ENCODE measurements around the gene PSENEN.
"Not testable (repeated sequence)": the region's sequence is repeated elsewhere in the genome, so short reads cannot be mapped to it uniquely, and the experiment has no call there.

The PSENEN gene

DNA sequence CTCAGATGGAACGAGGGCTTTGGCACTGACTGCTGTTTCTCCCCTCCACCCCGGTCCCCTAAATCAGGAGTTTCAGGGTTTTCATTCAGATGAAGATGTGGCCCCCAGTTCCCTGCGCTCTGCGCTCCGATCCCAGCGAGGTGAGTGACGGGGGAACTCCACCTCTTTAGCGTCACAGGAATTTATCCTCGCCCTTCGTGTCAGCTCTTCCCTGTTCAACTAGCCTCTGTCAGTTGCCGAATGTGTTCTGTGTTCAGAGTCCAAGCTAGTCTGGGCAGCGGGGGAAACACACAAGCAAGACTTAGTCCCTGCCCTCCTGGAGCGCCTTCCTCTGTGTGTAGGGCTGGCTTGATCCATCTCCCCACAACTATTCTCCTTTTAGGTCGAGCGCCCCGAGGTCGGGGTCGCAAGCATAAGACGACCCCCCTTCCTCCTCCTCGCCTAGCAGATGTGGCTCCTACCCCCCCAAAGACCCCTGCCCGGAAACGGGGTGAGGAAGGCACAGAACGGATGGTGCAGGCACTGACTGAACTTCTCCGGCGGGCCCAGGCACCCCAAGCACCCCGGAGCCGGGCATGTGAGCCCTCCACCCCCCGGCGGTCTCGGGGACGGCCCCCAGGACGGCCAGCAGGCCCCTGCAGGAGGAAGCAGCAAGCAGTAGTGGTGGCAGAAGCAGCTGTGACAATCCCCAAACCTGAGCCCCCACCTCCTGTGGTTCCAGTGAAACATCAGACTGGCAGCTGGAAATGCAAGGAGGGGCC is 25.9 kb upstream of the PSENEN start:
- DNase-seq, result no peak

GRCh38 chr19:35720163-35720524 is 25.3 kb upstream of the PSENEN start:
- no peak for DNase-seq

DNA sequence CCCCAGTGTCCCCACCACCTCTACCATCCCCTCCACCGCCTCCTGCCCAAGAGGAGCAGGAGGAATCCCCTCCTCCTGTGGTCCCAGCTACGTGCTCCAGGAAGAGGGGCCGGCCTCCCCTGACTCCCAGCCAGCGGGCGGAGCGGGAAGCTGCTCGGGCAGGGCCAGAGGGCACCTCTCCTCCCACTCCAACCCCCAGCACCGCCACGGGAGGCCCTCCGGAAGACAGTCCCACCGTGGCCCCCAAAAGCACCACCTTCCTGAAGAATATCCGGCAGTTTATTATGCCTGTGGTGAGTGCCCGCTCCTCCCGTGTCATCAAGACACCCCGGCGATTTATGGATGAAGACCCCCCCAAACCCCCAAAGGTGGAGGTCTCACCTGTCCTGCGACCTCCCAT is 24.8 kb upstream of the PSENEN start:
- no peak for DNase-seq

DNA sequence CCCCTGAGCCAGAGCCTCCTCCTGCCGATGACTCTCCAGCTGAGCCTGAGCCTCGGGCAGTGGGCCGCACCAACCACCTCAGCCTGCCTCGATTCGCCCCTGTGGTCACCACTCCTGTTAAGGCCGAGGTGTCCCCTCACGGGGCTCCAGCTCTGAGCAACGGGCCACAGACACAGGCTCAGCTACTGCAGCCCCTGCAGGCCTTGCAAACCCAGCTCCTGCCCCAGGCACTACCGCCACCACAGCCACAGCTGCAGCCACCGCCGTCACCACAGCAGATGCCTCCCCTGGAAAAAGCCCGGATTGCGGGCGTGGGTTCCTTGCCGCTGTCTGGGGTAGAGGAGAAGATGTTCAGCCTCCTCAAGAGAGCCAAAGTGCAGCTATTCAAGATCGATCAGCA is 24.1 kb upstream of the PSENEN start:
- DNase-seq, result no peak

GRCh38 chr19:35722461-35722860 is 23.0 kb upstream of the PSENEN start:
- no peak for DNase-seq

GRCh38 chr19:35722897-35723296 is 22.6 kb upstream of the PSENEN start:
- no peak for DNase-seq

DNA sequence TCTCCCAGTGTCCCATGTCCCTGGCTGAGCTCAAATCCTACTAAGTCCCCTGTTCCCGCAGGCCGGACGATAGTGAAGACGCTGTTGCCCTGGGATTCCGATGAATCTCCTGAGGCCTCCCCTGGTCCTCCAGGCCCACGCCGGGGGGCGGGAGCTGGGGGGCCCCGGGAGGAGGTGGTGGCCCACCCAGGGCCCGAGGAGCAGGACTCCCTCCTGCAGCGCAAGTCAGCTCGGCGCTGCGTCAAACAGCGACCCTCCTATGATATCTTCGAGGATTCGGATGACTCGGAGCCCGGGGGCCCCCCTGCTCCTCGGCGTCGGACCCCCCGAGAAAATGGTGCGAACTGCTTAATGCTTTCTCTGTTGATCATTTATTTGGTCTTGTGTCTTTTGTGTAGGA is 21.8 kb upstream of the PSENEN start:
- no peak for DNase-seq

DNA sequence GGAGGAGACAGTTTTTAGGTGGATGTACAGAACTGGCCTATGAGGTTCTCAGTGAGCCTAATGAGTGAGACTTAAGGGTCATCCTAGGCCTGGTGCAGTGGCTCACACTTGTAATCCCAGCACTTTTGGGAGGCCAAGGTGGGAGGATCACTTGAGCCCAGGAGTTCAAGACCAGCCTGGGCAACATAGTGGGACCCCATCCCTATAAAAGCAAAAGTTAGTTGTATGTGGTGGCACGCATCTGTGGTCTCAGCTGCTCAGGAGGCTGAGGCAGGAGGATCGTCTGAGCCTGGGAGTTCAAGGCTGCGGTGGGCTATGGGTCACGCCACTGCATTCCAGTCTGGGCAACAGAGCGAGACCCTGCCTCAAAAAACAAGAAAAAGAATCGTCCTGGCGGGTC is 21.3 kb upstream of the PSENEN start:
- DNase-seq, result not testable (repeated sequence)

GRCh38 chr19:35724560-35724959 is 20.9 kb upstream of the PSENEN start:
- DNase-seq, result no peak

DNA sequence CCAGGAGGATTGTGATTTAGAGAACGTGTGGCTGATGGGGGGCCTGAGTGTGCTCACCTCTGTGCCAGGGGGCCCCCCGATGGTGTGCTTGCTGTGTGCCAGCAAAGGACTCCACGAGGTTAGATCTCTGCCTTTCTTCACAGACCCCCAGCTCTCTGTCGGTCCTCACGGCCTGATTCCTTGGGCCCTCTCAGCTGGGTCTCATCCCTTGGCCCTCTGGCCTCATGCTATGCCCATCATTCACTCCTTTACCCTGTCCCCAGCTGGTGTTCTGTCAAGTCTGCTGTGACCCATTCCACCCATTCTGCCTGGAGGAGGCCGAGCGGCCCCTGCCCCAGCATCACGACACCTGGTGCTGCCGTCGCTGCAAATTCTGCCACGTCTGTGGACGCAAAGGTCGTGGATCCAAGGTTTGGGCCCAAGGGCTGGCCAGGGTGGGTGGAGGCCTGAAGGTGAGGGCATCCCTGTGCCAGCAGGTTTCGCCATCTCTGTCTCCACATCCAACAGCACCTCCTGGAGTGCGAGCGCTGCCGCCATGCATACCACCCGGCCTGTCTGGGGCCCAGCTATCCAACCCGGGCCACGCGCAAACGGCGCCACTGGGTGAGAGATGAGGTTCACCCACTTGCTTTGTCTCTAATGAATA is 20.1 kb upstream of the PSENEN start:
- DNase-seq, result no peak

- no peak for DNase-seq
These were observed 18.1 kb upstream of the PSENEN start for GRCh38 chr19:35727053-35727955.

- no peak for DNase-seq
These were observed 17.3 kb upstream of the PSENEN start for GRCh38 chr19:35727956-35728706.

DNA sequence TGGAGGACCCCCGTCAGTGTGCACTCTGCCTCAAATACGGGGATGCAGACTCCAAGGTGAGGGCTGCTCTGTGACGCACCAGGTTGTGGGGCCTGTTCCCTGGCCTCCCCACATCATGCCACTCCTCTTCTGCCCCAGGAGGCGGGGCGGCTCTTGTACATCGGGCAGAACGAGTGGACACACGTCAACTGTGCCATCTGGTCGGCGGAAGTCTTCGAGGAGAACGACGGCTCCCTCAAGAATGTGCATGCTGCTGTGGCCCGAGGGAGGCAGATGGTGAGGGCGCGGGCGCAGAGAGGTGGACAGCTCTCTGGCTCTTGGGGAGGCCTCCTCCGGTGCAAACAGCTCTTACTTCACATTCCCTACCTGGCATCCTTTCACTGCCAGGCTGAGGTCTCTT is 16.4 kb upstream of the PSENEN start:
- DNase-seq, result no peak

DNA sequence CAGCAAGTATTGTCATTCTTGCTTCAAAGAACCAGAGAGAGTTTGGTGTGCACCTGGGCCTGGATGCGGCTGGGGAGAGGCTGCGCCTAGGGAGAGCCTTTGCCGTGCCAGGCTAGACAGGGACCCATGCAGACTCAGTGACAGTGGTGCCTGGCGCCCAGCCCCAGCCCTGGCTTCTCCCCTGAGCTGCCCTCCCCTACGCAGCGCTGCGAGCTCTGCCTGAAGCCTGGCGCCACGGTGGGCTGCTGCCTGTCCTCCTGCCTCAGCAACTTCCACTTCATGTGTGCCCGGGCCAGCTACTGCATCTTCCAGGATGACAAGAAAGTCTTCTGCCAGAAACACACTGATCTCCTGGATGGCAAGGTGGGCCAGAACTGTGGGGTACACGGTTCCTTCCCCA is 15.7 kb upstream of the PSENEN start:
- DNase-seq, result no peak

DNA sequence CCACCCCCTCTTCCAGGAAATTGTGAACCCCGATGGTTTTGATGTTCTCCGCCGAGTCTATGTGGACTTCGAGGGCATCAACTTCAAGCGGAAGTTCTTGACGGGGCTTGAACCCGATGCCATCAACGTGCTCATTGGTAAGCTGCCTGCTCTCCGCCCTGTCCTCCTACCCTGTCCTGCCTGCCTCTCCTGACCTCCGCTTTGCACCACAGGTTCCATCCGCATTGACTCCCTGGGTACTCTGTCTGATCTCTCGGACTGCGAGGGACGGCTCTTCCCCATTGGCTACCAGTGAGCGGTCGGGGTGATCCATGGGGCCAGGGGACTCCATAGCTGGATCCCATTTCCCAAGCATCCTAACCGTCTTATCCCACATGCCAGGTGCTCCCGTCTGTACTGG is 15.1 kb upstream of the PSENEN start:
- no peak for DNase-seq

DNA sequence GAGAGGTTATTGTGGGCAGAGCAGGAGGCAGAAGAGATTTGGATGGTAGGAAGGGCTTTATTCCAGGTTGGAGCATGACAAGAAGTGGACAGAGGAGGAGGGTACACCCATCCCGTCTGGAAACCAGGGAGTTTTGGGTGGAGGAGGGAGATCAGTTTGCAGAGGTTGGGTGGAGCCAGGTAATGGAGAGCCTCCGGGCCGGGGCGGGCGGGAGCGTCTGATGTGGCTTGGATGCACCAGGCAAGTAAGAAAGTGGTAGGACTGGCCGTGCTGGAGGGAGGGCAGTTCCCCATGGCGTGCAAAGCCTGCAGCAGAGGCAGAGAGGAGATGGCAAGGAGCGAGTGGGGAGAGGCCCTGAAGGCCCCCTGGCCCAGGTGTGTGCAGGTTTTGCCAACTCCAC is 14.1 kb upstream of the PSENEN start:
- no peak for DNase-seq

DNA sequence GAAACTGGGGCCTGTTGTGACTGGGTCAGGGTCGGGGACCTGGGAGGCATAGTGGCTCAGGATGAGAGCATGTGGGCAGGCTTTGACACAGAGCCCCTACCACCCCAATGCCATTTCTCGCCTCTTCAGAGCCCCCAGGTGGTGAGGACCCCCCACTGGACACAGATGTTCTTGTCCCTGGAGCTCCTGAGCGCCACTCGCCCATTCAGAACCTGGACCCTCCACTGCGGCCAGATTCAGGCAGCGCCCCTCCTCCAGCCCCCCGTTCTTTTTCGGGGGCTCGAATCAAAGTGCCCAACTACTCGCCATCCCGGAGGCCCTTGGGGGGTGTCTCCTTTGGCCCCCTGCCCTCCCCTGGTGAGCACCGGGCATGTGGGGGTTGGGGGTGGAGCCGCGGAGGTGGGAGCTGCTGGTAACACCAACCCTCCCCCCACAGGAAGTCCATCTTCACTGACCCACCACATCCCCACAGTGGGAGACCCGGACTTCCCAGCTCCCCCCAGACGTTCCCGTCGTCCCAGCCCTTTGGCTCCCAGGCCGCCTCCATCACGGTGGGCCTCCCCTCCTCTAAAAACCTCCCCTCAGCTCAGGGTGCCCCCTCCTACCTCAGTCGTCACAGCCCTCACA is 13.6 kb upstream of the PSENEN start:
- no peak for DNase-seq

- DNase-seq, result no peak
These were observed 12.8 kb upstream of the PSENEN start for GRCh38 chr19:35732540-35733179.

DNA sequence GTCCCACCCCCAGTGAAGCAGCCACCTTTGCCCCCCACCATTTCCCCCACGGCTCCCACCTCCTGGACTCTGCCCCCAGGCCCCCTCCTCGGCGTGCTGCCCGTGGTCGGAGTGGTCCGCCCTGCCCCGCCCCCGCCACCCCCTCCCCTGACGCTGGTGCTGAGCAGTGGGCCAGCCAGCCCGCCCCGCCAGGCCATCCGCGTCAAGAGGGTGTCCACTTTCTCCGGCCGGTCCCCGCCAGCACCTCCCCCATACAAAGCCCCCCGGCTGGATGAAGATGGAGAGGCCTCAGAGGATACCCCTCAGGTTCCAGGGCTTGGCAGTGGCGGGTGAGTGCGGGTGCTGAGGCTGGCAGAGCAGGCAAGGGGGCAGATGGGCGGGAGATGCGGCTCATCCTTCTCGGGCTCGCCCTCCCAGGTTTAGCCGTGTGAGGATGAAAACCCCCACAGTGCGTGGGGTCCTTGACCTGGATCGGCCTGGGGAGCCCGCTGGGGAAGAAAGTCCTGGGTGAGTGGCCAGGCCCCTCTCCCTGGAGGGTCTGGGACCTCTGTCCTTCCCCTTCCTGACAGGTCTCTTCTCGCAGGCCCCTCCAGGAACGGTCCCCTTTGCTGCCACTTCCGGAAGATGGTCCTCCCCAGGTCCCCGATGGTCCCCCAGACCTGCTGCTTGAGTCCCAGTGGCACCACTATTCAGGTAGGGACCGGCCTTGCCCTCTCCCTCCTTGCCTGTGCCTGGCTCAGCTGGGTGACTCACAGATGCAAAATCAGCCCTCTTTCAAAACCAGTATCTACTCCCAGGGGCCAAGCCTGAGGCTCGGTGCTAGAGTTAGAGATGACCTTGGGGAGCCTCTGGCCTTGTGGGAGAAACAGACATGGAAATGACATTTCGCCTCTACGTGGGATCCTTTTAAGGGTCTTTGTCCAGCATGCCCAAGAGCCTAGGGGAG is 12.0 kb upstream of the PSENEN start:
- no peak for DNase-seq

DNA sequence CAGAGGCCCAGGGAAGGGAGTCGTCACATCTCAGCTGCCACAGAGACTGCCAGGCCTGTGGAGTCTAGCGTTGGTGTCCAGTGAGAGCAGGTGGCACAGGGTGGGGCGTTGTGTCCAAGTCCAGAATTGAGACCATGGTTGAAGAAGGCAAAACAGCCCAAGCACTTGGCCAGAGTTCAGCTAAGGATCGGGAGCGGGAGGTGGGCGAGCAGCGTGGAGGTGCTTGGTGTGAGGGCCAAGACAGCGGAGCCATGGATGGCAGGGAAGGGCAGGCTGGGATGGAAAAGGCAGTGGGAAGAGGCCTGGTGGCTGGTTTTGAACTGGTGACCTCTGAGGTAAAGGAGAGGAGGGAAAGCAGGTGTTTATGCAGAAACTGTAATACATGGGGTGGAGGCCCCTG is 11.2 kb upstream of the PSENEN start:
- no peak for DNase-seq

DNA sequence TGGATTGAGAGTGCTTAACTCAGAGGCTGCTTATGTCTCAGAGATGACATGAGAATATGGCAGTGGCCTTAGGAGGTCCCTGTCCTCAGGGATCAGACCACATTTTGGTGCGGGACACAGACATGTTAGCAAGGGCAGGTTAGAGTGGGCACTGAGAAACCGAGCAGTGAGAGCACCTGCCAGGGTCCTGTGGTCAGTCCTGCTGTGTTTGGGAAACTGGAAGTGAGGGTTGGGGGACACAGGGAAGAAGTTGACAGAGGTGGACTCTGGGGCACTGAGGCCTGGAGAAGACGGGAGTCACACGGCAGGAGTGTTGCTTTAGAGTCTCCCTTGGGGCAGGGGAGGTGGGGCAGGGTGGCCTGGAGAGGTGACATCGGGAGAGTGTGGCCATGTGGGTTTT is 10.6 kb upstream of the PSENEN start:
- no peak for DNase-seq
